Prostate gland (tissue), 2 donors: ENCODE measurements around the gene SAMM50.

Experiments
- CTCF ChIP-seq, 4 experiments: fragments of 200-600 bp in 2 of 4; fragments of 450-650 bp in 2 of 4; sonication (generic) in 2 of 4; IDR thresholded peaks; 1 replicate in 3 of 4; 2 replicates in 1 of 4; pipeline ENCODE4 v1.5.1; 2016 to 2019; ENCODE audit warnings: antibody characterized with exemption in 4 of 4, mild to moderate bottlenecking in 2 of 4, moderate library complexity in 2 of 4
- POLR2AphosphoS5 ChIP-seq: sonication (generic); formaldehyde crosslinking; IDR thresholded peaks from one replicate; pipeline ENCODE4 v1.6.1; 2017; ENCODE audit warnings: antibody characterized with exemption

DNA sequence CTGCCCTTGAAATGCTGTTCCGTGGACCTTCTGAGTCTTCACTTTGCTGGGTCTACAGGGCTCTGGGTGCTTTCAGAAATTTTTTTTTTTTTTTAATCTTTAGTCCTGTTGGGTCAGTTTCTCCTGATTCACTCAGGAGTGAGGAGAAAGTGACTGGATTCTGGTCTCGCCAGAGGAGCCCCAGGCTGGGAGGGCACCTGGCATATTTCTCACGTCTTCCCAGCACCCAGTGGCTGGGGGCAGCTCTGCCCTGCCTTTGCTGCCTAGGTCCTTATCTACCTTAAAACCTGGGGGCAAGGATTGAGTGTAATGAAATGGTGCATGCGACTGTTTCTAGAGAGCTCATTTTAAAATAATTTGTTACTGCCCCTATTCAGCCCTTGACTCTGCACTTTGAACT, 23.3 kb downstream of the SAMM50 start:
- no peak for TF ChIP-seq CTCF (IDR thresholded peaks at IDR 0.05)
- no peak for TF ChIP-seq POLR2AphosphoS5
